Measurements from ENCODE around the gene FLNB.

DNA sequence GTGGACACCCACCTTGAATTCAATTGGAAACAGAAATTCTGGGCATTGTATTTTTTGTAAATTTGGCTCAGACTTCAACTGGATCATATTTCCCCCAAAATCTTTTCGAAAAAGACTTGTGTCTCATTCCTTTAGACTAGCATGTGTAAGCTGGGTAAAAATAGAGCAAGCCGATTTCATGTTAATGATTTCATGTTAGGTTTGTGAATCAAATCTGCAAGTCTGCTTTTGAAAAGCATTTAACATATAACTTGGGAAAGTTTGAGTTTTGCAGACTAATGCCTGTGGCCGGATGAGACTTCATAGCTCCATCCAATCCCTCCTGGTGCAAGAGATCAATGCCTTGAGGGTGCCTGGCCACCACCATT is 64.5 kb downstream of the FLNB start:
- TF ChIP-seq POLR2A (IDR thresholded peaks at IDR 0.05): no peak
- TF ChIP-seq, protein P1, sequence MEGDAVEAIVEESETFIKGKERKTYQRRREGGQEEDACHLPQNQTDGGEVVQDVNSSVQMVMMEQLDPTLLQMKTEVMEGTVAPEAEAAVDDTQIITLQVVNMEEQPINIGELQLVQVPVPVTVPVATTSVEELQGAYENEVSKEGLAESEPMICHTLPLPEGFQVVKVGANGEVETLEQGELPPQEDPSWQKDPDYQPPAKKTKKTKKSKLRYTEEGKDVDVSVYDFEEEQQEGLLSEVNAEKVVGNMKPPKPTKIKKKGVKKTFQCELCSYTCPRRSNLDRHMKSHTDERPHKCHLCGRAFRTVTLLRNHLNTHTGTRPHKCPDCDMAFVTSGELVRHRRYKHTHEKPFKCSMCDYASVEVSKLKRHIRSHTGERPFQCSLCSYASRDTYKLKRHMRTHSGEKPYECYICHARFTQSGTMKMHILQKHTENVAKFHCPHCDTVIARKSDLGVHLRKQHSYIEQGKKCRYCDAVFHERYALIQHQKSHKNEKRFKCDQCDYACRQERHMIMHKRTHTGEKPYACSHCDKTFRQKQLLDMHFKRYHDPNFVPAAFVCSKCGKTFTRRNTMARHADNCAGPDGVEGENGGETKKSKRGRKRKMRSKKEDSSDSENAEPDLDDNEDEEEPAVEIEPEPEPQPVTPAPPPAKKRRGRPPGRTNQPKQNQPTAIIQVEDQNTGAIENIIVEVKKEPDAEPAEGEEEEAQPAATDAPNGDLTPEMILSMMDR (IDR thresholded peaks at IDR 0.05): no peak

All from adrenal gland (tissue), 5 donors.